Suprapubic skin (tissue), 4 donors: Measurements from ENCODE around the gene PHKB. TPM values are rescaled to one million over a fixed set of nuclear protein-coding genes. Genes with fewer than 3 reads are reported as not detected.
"Not testable (repeated sequence)": the region's sequence is repeated elsewhere in the genome, so short reads cannot be mapped to it uniquely, and the experiment has no call there.

Experiments used
- DNase-seq, 2 donors: peaks; one replicate each; pipeline ENCODE4 v3.0.0-alpha.2; 2019; ENCODE audit warnings: low spot score in 2 of 2
- H3K27ac ChIP-seq: fragments of 200-600 bp; sonication (generic); one replicate; pipeline ENCODE4 v1.5.1; 2019
- H3K27me3 ChIP-seq: fragments of 200-600 bp; sonication (generic); one replicate; pipeline ENCODE4 v1.5.1; 2019
- H3K36me3 ChIP-seq: fragments of 200-600 bp; sonication (generic); one replicate; pipeline ENCODE4 v1.5.1; 2019
- H3K4me1 ChIP-seq: fragments of 200-600 bp; sonication (generic); one replicate; pipeline ENCODE4 v1.5.1; 2019
- H3K4me3 ChIP-seq: fragments of 200-600 bp; sonication (generic); one replicate; pipeline ENCODE4 v1.5.1; 2019; ENCODE audit warnings: mild to moderate bottlenecking
- H3K9me3 ChIP-seq: fragments of 200-600 bp; sonication (generic); one replicate; pipeline ENCODE4 v1.5.1; 2019
- EP300 ChIP-seq: sonication (generic); formaldehyde crosslinking; IDR thresholded peaks from one replicate; pipeline ENCODE4 v1.6.1; 2017; ENCODE audit warnings: antibody characterized with exemption
- POLR2A ChIP-seq, 2 donors: fragments of 450-650 bp; IDR thresholded peaks; one replicate each; pipeline ENCODE4 v1.6.1; 2017; ENCODE audit warnings: antibody characterized with exemption in 2 of 2, mild to moderate bottlenecking in 2 of 2, moderate library complexity in 2 of 2
- POLR2AphosphoS5 ChIP-seq, 3 donors: sonication (generic); formaldehyde crosslinking; IDR thresholded peaks; one replicate each; pipeline ENCODE4 v1.6.1; 2017; ENCODE audit warnings: antibody characterized with exemption in 3 of 3
- WGBS: methylation state at CpG from one replicate; pipeline ENCODE4 v1.1.5; 2018; 5-methylcytosine and 5-hydroxymethylcytosine counted together
- total RNA-seq, 4 donors: library from RNA; depleted of rRNA; stranded (reverse); fragments of >200 nt; gene quantifications; one replicate each; pipeline ENCODE4 v1.1.0, GENCODE V29; 2016
- TF ChIP-seq, protein P1 (sequence below), 2 donors: fragments of 200-600 bp in 1 of 2; fragments of 450-650 bp in 1 of 2; sonication (generic) in 1 of 2; IDR thresholded peaks; one replicate each; pipeline ENCODE4 v1.5.1; 2016 to 2019; ENCODE audit warnings: antibody characterized with exemption in 2 of 2, mild to moderate bottlenecking in 1 of 2, moderate library complexity in 1 of 2

Gene PHKB
- total RNA-seq, 4 donors from 2014 or later: 28.7 to 92.9 (median 43.1) TPM

DNA sequence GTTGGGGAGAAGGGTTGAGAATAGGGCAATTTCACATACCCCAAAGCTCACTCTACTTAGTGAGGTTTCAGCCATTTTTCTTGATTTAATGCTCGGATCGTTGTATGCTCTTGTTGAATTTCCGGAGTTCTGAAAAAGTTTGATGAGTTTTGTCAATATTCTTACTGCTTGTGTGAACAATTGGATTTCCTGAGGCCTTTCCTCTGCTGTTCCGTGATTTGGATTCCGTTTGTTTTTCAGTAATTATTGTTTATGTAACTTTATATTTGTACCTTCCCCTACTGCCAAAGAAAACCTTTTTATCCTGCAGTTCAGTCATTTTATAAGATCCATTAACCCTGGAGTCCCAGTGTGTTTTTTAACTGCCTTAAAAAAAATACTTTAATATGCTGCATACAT lies 62.9 kb downstream of the PHKB start:
- Histone ChIP-seq H3K4me1 (no peaks in the 10 kb centered on the region), H3K27ac (no peak overlapping the region), H3K36me3 (no peaks in the 10 kb centered on the region), H3K27me3 (no peaks in the 10 kb centered on the region), H3K4me3 (no peak overlapping the region), H3K9me3 (no peaks in the 10 kb centered on the region)
- no peak for TF ChIP-seq POLR2A (IDR thresholded peaks at IDR 0.05)
- TF ChIP-seq EP300: no peak
- no peak for TF ChIP-seq POLR2AphosphoS5 (IDR thresholded peaks at IDR 0.05)
- TF ChIP-seq, protein P1, sequence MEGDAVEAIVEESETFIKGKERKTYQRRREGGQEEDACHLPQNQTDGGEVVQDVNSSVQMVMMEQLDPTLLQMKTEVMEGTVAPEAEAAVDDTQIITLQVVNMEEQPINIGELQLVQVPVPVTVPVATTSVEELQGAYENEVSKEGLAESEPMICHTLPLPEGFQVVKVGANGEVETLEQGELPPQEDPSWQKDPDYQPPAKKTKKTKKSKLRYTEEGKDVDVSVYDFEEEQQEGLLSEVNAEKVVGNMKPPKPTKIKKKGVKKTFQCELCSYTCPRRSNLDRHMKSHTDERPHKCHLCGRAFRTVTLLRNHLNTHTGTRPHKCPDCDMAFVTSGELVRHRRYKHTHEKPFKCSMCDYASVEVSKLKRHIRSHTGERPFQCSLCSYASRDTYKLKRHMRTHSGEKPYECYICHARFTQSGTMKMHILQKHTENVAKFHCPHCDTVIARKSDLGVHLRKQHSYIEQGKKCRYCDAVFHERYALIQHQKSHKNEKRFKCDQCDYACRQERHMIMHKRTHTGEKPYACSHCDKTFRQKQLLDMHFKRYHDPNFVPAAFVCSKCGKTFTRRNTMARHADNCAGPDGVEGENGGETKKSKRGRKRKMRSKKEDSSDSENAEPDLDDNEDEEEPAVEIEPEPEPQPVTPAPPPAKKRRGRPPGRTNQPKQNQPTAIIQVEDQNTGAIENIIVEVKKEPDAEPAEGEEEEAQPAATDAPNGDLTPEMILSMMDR (IDR thresholded peaks at IDR 0.05): no peak
- DNase-seq: no peak
- WGBS: 79% methylated on average over 5 of the region's 5 CpGs

DNA sequence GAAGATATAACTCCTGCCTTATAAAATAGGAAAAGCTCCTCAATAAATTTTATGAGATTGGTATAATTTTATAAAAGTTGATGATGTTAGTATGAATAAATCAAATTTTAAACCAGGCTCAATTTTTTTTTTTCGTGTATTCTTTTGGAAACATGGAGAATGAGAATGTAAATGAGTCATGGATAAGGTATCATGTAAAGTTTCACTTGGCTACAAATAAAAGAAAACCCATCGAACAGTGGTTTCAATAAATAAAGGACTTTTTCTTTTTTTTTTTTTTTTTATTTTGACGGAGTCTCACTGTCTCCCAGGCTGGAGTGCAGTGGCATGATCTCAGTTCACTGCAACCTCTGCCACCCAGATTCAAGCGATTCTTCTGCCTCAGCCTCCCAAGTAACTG lies 67.3 kb downstream of the PHKB start:
- TF ChIP-seq, protein P1 (IDR thresholded peaks at IDR 0.05): no peak
- no peak for TF ChIP-seq POLR2AphosphoS5 (IDR thresholded peaks at IDR 0.05)
- TF ChIP-seq POLR2A (IDR thresholded peaks at IDR 0.05): no peak
- TF ChIP-seq EP300: no peak
- WGBS: 82% methylated on average over 4 of the region's 4 CpGs
- Histone ChIP-seq H3K36me3 (peaks cover 12% of the 10 kb centered on the region), H3K4me3 (no peak overlapping the region), H3K9me3 (no peaks in the 10 kb centered on the region), H3K4me1 (no peaks in the 10 kb centered on the region), H3K27me3 (no peaks in the 10 kb centered on the region), H3K27ac (no peak overlapping the region)
- DNase-seq: no peak

DNA sequence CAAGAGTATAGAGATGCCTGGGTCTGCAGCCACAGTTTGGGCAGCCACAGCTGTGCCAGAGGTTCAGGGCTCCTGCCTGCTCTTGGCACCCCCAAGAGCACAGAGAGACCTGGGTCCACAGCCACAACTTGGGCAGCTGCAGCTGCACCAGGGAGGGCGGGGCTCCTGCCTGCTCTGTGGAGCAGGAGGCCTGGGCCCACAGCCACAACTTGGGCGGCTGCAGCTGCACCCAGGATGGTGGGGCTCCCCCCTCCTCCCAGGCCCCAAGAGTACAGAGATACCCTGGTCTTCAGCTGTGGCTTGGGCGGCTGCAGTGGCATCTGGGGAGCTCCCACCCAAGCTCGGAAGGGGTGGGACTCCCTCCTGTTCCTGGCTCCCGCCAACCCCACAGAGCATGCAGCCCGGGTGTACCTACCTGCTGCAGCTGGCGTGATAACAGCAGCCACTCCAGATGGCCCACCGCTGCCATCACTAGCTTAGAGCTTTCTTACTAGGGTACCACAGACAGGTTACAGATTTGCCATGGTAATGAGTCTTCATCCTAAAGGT lies 72.7 kb downstream of the PHKB start:
- Histone ChIP-seq H3K4me3 (no peak overlapping the region), H3K27ac (no peak overlapping the region), H3K9me3 (peaks cover 6% of the 10 kb centered on the region), H3K36me3 (peaks cover 19% of the 10 kb centered on the region), H3K27me3 (no peaks in the 10 kb centered on the region), H3K4me1 (no peaks in the 10 kb centered on the region)
- no peak for TF ChIP-seq EP300
- TF ChIP-seq POLR2AphosphoS5 (IDR thresholded peaks at IDR 0.05): no peak
- TF ChIP-seq POLR2A (IDR thresholded peaks at IDR 0.05): no peak
- TF ChIP-seq, protein P1 (IDR thresholded peaks at IDR 0.05): no peak
- no peak for DNase-seq
- WGBS: 97% methylated on average over 8 of the region's 8 CpGs

DNA sequence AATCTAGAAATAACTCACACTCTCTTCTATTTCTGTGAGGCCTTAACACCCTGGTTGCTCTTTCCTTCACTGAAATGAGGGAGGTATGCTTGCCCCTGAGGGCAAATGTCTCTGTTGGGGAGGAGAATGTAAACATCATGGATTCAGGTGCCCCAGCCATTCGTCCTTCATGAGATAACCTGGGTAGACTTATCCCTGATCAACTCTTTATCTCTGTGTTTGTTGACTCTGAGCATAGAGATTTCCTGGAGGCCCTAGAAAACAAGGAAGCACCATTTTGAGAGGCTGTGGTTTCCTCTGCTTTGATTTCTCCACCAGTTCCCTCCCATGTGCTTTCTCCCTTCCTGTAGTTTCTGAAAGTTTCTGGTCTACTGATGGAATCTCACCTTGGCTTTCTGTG lies 77.3 kb downstream of the PHKB start:
- peaks cover 15% of the 10 kb centered on the region for H3K36me3 ChIP-seq
- WGBS: 88% methylated on average over 1 of the region's 1 CpG
- DNase-seq: no peak
- H3K27ac ChIP-seq: no peak overlapping the region
- no peaks in the 10 kb centered on the region for H3K4me1 ChIP-seq
- no peaks in the 10 kb centered on the region for H3K27me3 ChIP-seq
- H3K4me3 ChIP-seq: no peak overlapping the region
- peaks cover 35% of the 10 kb centered on the region for H3K9me3 ChIP-seq
- TF ChIP-seq, protein P1 (IDR thresholded peaks at IDR 0.05): no peak
- TF ChIP-seq POLR2AphosphoS5 (IDR thresholded peaks at IDR 0.05): no peak
- TF ChIP-seq POLR2A (IDR thresholded peaks at IDR 0.05): no peak
- TF ChIP-seq EP300: no peak

DNA sequence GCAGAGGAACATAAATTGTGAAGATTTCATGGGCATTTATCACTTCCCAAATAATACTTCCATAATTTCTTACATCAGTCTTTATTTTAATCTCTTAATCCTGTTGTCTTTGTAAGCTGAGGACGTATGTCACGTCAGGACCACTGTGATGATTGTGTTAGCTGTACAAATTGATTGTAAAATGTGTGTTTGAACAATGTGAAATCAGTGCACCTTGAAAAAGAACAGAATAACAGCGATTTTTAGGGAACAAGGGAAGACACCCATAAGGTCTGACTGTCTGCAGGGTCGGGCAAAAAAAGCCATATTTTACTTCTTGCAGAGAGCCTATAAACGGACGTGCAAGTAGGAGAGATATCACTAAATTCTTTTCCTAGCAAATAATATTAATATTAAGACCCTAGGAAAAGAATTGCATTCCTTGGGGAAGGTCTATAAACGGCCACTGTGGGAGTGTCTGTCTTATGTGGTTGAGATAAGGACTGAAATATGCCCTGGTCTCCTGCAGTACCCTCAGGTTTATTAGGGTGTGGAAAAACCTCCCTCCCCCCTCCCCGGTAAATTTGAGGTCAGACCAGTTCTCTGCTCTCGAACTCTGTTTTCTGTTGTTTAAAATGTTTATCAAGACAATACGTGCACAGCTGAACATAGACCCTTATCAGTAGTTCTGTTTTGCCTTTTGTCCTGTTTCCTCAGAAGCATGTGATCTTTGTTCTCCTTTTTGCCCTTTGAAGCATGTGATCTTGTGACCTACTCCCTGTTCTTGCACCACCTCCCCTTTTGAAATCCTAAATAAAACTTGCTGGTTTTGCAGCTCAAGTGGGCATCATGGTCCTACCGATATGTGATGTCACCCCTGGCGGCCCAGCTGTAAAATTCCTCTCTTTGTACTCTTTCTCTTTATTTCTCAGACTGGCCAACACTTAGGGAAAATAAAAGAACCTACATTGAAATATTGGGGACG lies 78.9 kb downstream of the PHKB start:
- not testable (repeated sequence) for H3K36me3 ChIP-seq, DNase-seq, H3K4me3 ChIP-seq, H3K4me1 ChIP-seq, H3K27ac ChIP-seq, H3K27me3 ChIP-seq
- WGBS: 95% methylated on average over 13 of the region's 13 CpGs
- peaks cover 35% of the 10 kb centered on the region for H3K9me3 ChIP-seq

DNA sequence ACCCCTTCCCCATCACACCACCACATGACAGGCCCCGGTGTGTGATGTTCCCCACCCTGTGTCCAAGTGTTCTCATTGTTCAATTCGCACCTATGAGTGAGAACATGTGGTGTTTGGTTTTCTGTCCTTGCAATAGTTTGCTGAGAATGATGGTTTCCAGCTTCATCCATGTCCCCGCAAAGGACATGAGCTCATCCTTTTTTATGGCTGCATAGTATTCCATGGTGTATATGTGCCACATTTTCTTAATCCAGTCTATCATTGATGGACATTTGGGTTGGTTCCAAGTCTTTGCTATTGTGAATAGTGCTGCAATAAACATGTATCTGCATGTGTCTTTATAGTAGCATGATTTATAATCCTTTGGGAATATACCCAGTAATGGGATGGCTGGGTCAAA lies 80.0 kb downstream of the PHKB start:
- H3K4me1 ChIP-seq, H3K4me3 ChIP-seq, H3K27me3 ChIP-seq, DNase-seq, H3K27ac ChIP-seq: not testable (repeated sequence)
- WGBS: 95% methylated on average over 3 of the region's 3 CpGs
- peaks cover 38% of the 10 kb centered on the region for H3K9me3 ChIP-seq
- H3K36me3 ChIP-seq: peaks cover 13% of the 10 kb centered on the region

DNA sequence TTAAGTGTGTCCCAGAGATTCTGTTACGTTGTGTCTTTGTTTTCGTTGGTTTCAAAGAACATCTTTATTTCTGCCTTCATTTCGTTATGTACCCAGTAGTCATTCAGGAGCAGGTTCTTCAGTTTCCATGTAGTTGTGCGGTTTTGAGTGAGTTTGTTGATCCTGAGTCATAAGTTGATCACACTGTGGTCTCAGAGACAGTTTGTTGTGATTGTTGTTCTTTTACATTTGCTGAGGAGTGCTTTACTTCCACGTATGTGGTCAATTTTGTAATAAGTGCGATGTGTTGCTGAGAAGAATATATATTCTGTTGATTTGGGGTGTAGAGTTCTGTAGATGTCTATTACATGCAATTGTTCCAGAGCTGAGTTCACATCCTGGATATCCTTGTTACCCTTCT lies 83.1 kb downstream of the PHKB start:
- H3K27ac ChIP-seq, H3K27me3 ChIP-seq, DNase-seq, H3K4me1 ChIP-seq, H3K4me3 ChIP-seq: not testable (repeated sequence)
- 97% methylated on average over 6 of the region's 6 CpGs for WGBS
- H3K36me3 ChIP-seq: peaks cover 40% of the 10 kb centered on the region
- H3K9me3 ChIP-seq: peaks cover 28% of the 10 kb centered on the region

DNA sequence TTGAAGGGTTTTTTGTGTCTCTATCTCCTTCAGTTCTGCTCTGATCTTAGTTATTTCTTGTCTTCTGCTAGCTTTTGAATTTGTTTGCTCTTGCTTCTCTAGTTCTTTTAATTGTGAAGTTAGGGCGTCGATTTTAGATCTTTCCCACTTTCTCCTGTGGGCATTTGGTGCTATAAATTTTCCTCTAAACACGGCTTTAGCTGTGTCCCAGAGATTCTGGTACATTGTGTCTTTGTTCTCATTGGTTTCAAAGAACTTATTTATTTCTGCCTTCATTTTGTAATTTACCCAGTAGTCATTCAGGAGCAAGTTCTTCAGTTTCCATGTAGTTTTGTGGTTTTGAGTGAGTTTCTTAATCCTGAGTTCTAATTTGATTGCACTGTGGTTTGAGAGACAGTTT lies 90.1 kb downstream of the PHKB start:
- not testable (repeated sequence) for H3K4me1 ChIP-seq, H3K9me3 ChIP-seq, DNase-seq, H3K27ac ChIP-seq, H3K27me3 ChIP-seq, H3K4me3 ChIP-seq
- H3K36me3 ChIP-seq: peaks cover 67% of the 10 kb centered on the region
- 98% methylated on average over 3 of the region's 3 CpGs for WGBS

DNA sequence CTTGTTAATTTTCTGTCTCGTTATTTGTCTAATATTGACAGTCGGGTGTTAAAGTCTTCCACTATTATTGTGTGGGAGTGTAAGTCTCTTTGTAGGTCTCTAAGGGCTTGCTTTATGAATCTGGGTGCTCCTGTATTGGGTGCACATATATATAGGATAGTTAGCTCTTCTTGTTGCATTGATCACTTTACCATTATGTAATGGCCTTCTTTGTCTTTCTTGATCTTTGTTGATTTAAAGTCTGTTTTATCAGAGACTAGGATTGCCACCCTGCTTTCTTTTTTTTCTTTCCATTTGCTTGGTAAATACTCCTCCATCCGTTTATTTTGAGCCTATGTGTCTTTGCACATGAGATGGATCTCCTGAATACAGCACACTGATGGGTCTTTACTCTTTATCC lies 90.6 kb downstream of the PHKB start:
- H3K4me3 ChIP-seq, H3K9me3 ChIP-seq, DNase-seq, H3K27ac ChIP-seq, H3K27me3 ChIP-seq, H3K4me1 ChIP-seq: not testable (repeated sequence)
- WGBS: 93% methylated on average over 3 of the region's 3 CpGs
- H3K36me3 ChIP-seq: peaks cover 62% of the 10 kb centered on the region
